GM19099 (cell line): ENCODE results near the gene ZNF784.

ENCODE experiments used
- POLR2A ChIP-seq: IDR thresholded peaks from 3 replicates; pipeline ENCODE4 v1.6.1; 2011; ENCODE audit warnings: low read depth; ENCODE audit not compliant: insufficient read length; ENCODE audit errors: extremely low read depth

Gene ZNF784

DNA sequence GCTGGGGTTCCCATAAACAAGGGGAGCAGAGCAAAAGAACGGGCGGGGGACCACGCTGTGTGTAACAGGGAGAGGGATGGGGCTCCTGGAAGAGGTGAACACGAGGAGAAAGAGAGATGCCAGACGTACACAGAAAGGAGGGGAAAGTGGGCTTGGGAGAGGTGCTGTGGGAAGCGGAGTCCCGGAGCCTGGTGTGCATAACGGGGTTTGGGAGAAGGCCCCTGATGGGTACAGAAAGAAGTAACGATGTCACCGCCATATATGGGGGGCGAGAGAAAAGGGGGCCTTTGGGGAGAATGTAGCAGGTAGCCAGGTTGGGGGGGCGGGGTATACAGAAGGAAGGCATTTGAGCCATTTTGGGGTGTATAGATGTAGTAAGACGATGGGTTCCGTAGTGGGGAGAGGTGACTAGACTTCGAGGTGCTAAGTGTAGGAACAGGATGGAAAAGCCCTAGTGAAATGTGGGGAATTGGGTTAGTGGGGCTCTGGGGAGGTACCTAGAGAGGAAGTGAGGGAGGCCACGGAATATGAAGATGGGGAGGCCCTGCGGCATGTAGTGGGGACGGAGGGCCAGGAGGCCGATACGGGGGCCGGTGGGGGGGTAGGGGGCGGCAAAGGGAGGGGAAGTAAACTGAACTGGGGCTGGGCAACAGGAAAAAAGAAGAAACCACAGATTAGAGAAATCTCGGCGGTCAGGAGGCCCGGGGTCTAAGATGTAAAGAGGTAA, 17.2 kb upstream of the ZNF784 start:
- no peak for TF ChIP-seq POLR2A

DNA sequence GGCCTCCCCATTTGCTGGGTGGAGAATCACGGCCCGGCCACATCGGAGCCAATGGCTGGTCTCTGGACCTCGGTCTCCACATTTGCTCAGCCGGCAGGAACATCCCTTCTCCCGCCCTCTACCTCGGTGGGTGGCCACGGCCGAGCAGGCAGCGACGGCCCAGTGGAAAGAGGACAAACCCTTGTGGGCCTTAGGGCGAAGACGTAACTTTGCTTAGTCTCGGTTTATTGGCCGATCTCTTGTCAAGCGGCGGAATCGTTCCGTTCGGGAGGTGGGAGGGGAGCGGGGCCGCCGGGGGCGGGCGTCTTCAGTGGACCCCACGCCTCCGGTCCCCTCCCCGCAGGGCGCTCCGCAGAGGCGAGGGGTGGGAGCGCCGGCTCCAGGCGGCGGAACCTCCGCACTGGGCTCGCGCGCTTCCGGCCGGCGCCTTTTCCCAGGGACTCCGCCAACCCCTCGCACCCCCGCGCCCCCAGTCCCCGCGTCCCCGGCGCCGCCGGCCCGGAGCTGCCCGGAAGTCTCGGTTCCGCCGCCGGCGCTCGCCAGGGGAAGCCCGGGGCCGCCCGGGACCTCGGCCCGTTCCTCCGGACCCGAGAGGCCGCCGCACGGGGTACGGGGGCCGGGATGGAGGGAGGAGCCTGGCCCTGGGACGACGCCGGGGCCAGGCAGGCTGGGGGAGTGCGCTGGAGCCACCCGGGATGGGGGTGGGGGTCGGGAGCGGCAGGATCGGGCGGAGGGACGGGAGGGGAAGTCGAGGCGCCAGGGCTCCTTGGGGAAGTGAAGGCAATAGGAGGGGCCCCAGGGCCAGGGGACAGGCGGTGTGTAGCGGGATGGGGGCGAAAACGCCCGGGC, 16.4 kb upstream of the ZNF784 start, which contains the start of gene ZNF580:
ZNF580 (plus strand) TSS at position 426 of the 849 bp plus-strand sequence. CDS start 1,507 bp downstream, outside the sequence.
- TF ChIP-seq POLR2A, result peak; percentile 50

GRCh38 chr19:55640043-55640576, 15.7 kb upstream of the ZNF784 start:
- TF ChIP-seq POLR2A, result peak; percentile 43

DNA sequence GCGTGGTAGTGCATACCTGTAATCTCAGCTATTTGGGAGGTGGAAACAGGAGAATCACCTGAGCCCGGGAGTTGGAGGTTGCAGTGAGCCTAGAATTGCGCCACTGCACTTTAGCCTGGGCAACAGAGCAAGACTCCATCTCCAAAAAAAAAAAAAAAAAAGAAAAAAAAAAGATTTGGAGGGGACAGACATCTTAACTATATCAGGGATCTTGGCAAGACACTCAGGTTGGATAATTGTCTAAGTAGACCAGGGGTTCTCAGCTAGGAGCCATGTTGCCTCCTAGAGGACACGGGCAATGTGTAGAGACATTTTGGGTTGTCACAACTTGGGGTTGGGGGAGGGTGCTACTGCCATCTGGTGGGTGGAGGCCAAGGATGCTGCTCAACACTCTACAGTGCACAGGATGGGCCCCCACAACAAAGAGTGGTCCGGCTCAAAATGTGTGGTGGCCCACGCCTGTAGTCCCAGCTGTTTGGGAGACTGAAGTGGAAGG, 14.5 kb upstream of the ZNF784 start:
- TF ChIP-seq POLR2A, result no peak

DNA sequence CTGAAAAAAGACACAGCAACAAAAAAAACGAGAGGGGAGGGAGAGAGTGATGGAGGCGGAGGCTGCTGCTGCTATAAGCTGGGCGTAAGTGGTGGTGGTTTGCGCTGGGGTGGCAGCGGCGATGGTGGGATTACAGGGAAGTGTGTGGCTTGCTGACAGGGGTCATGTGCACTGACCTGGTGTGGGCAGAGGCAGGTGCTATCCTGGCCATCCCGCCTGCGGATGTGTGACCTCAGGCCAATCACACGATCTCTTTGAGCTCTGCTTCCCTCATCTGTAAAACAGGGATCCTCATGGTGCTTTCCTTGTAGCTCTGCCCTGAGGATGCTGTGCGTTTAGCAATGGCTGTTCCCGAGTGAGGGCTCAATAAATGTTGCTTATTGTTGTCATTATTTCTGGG, 13.2 kb upstream of the ZNF784 start:
- TF ChIP-seq POLR2A, result no peak

- no peak for TF ChIP-seq POLR2A
These were observed 12.4 kb upstream of the ZNF784 start for GRCh38 chr19:55636723-55637122.

DNA sequence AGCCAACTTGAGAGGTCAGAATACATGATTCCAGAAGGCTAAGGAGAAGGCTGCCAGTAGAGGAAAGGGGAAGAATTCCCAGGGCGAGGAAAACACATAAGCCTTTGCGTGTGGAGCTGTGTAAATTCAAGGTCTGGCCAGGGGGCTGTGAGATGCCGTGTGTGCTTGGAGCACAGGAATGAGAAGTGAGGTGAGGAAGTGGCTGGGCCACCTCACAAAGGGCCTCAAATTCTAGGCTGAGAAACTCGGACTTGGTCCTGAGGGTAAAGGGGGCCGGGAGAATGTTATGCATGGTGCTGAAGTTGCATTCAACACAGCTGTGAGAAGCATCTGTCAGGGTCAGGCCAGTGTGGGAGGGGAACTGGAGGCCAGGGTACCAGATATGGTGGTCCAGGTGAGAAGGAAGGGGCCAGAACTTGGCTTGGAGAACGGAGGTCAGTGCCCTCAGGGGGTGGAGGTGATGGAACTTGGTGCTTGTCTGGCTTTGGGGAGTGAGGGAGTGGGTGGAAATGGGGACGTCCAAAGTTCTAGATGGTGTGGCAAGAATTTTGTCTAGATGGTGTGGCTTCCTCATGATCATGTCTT, 11.6 kb upstream of the ZNF784 start:
- no peak for TF ChIP-seq POLR2A

DNA sequence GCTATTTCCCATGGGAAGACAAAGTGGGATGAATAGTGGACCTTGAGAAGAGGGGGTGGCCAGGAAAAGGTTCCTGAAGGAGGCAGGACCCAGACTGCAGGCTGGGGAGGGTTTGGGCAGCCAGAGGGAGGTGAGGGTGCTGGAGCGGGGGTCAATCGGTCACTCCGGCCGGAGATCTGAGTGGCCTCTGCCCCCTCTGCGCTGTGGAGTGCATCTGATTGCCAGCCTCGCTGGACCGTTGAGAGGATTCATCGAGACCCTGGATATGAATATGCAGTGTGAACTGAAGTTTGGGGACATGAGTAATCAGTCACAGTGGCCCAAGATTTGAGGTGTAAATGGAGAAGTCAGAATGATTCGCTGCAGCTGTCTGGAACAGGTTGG, 11.0 kb upstream of the ZNF784 start:
- TF ChIP-seq POLR2A, result no peak

DNA sequence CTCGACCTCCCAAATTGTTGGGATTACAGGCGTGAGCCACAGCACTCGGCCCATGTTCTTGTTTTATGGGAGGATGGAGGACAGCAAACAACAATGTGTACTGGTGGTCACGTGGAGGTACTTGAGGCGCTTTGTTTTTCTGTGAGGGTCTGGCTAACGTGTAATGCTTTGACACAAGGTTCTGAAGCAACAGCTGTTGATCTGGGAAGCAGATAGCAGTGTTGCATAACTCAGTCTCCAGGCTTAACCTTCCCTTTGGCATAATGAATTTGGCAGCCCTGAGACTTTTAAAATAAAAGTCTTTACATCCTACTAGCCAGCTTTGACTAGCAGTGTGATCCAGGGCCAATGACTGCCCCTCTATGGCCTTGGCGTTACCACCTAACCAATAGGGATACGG, 9.5 kb upstream of the ZNF784 start:
- no peak for TF ChIP-seq POLR2A

- TF ChIP-seq POLR2A, result no peak
These were observed 8.1 kb upstream of the ZNF784 start for GRCh38 chr19:55632463-55632834.

DNA sequence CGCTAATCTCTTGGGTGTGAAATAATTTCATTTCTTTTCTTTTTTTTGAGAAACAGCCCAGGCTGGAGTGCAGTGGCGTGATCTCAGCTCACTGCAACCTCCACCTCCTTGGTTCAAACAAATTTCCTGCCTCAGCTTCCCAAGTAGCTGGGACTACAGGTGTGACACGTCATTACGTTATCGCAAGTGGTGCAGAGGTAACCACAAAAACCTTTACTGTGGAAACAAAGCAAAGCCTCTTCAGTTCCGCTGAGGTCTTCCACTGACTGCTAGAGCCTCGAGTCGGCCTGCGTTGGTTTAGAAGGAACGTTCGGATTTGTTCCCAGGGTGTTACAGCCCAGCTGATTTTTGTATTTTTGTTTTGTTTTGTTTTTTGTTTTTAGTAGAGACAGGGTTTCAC, 2.0 kb upstream of the ZNF784 start:
- TF ChIP-seq POLR2A, result no peak

GRCh38 chr19:55625004-55625326, 599 bp upstream of the ZNF784 start:
- TF ChIP-seq POLR2A, result no peak

DNA sequence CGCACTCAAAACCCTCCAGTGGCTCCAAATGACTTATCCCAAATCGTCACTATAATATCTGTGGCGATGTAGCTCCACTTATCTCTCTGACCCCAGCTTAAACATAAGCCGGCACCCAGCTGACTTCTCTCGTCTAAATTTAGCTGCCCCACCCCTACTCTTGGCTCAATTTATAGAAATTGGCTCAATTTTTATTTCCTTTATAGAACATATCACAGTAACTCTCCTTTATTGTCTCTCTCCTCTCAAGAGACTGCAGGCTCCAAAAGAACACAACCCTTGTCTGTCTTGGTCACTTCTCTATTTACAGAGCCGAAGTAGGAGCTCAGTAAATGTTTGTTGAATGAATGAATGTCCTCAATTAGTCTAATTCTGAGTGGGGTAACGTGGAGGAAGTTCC, 805 bp downstream of the ZNF784 start:
- no peak for TF ChIP-seq POLR2A

GRCh38 chr19:55623130-55623529, 1.2 kb downstream of the ZNF784 start:
- no peak for TF ChIP-seq POLR2A

DNA sequence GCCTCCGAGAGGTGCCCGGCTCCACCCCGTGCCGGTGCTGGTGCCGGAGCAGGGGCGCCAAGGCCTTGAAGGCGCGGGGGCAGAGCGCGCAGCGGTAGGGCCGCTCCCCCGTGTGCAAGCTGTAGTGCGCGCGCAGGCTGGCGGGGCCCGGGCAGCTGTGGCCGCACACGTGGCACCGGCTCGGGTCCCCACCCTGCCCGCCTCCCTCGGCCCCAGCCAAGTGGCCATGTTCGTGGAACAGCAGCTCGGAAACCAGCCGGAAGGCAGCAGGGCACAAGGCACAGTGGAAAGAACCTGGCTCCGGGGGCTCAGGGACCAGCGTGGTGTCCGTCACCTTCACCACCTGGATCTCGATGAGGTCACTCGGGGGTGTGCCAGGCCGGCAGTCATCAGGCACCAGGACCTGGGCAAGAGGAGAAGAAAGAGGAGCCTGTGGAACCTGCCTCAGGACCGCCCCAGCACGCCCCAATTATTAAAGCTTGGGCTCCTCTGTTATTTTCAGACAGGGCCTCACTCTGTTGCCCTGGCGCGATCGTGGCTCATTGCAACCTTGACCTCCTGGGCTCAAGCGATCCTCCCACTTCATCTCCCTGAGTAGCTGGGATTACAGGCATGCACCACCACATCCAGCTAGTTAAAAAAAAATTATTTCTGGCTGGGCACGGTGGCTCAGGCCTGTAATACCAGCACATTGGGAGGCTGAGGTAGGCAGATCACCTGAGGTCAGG, 2.0 kb downstream of the ZNF784 start:
- no peak for TF ChIP-seq POLR2A

- no peak for TF ChIP-seq POLR2A
These were observed 2.6 kb downstream of the ZNF784 start for GRCh38 chr19:55621673-55622231.
